HCT116 (cell line): ENCODE data around the gene TFF1. TPM values are rescaled to one million over a fixed set of nuclear protein-coding genes. Genes with fewer than 3 reads are reported as not detected.

Experiments used
- ATAC-seq: fragments of 200-7000 bp; cut with Tn5 transposase; 2 replicates; pipeline ENCODE4 v1.9.1; 2020; ENCODE audit warnings: mild to moderate bottlenecking, moderate library complexity
- BruUV-seq: library from RNA; stranded (reverse); fragments of 400-500 nt; replicated peaks from 2 replicates; lab custom pipeline; 2021; lab: Mats Ljungman, UMichigan
- CTCF ChIA-PET: fragments of 300-600 bp; sonication (Branson Sonifier 250); formaldehyde crosslinking; loops from one replicate; lab custom pipeline; 2021; ENCODE audit warnings: antibody characterized with exemption; lab: Charles Lee
- POLR2A ChIA-PET: fragments of 300-600, 350-600 bp; sonication (Branson Sonifier 250); formaldehyde crosslinking; loops from one replicate; lab custom pipeline; 2021; ENCODE audit warnings: antibody characterized with exemption; lab: Charles Lee
- RAD21 ChIA-PET, 2 experiments: fragments of 300-600 bp; sonication (Branson Sonifier 250); formaldehyde crosslinking; loops; one replicate each; lab custom pipeline; 2023; ENCODE audit warnings: low total read pairs in 2 of 2; ENCODE audit not compliant: uncharacterized antibody in 2 of 2, unreplicated experiment in 2 of 2, low non-redundant PET in 1 of 2; lab: Charles Lee
- DNase-seq: peaks from one replicate; pipeline ENCODE4 v3.0.0-alpha.2; 2010; ENCODE audit warnings: low read depth, low spot score
- H2AFZ ChIP-seq: fragments of 200-600 bp; shearing (Covaris generic), sonication (generic); 2 replicates; pipeline ENCODE4 v1.6.1; 2017; ENCODE audit warnings: low read depth, mixed run types, mixed read lengths, antibody characterized with exemption, low read length; ENCODE audit not compliant: poor library complexity, severe bottlenecking
- H3K27ac ChIP-seq: 2 replicates; pipeline ENCODE4 v1.5.1; 2012; ENCODE audit warnings: low read depth, low read length
- H3K27me3 ChIP-seq: fragments of 200-600 bp; sonication (generic); 2 replicates; pipeline ENCODE4 v1.6.1; 2016; ENCODE audit warnings: mixed run types, low read length, mixed read lengths; ENCODE audit not compliant: insufficient read depth
- H3K36me3 ChIP-seq, 2 experiments: fragments of 200-500 bp in 1 of 2; fragments of 200-600 bp in 1 of 2; sonication (Bioruptor generic) in 1 of 2; sonication (generic) in 1 of 2; 2 replicates each; pipeline versions ENCODE4 v1.5.1 to v1.6.1; 2014 to 2016; ENCODE audit warnings: low read length in 2 of 2, inconsistent platforms in 1 of 2, mixed read lengths in 1 of 2, mixed run types in 1 of 2; ENCODE audit not compliant: insufficient read depth in 2 of 2, control insufficient read depth in 1 of 2
- H3K4me1 ChIP-seq, 2 experiments: fragments of 200-600 bp in 1 of 2; sonication (generic) in 1 of 2; 2 replicates each; pipeline versions ENCODE4 v1.5.1 to v1.6.1; 2012 to 2017; ENCODE audit warnings: low read length in 2 of 2, inconsistent platforms in 1 of 2, mild to moderate bottlenecking in 1 of 2, mixed read lengths in 1 of 2, mixed run types in 1 of 2, moderate library complexity in 1 of 2; ENCODE audit not compliant: insufficient read depth in 2 of 2, control insufficient read depth in 1 of 2
- H3K4me2 ChIP-seq: fragments of 200-600 bp; sonication (generic); 2 replicates; pipeline ENCODE4 v1.6.1; 2017; ENCODE audit warnings: mixed run types, low read length, mixed read lengths
- H3K4me3 ChIP-seq, 2 experiments: fragments of 200-600 bp in 1 of 2; sonication (generic) in 1 of 2; replicated peaks in 1 of 2; 2 replicates each; pipeline ENCODE4 v1.5.1; 2011 to 2016; ENCODE audit warnings: low read length in 2 of 2, control low read depth in 1 of 2, low read depth in 1 of 2, mild to moderate bottlenecking in 1 of 2, mixed read lengths in 1 of 2, mixed run types in 1 of 2
- H3K79me2 ChIP-seq: fragments of 200-600 bp; sonication (generic); 2 replicates; pipeline ENCODE4 v1.6.1; 2017; ENCODE audit warnings: mild to moderate bottlenecking, mixed run types, low read length, moderate library complexity, mixed read lengths; ENCODE audit not compliant: insufficient read depth
- H3K9ac ChIP-seq: fragments of 200-600 bp; sonication (generic); 2 replicates; pipeline ENCODE4 v1.6.1; 2016; ENCODE audit warnings: low read length, mixed read lengths
- H3K9me2 ChIP-seq: fragments of 200-600 bp; sonication (generic), shearing (Covaris generic); 2 replicates; pipeline ENCODE4 v1.6.1; 2017; ENCODE audit warnings: mixed run types, mild to moderate bottlenecking, moderate library complexity; ENCODE audit not compliant: insufficient read depth
- H3K9me3 ChIP-seq, 2 experiments: fragments of 200-500 bp in 1 of 2; fragments of 200-600 bp in 1 of 2; sonication (Bioruptor generic) in 1 of 2; sonication (generic) in 1 of 2; 2 replicates each; pipeline ENCODE4 v1.6.1; 2014 to 2017; ENCODE audit warnings: low read length in 2 of 2, mixed read lengths in 2 of 2, inconsistent platforms in 1 of 2, low read depth in 1 of 2, mild to moderate bottlenecking in 1 of 2, mixed run types in 1 of 2, moderate library complexity in 1 of 2; ENCODE audit not compliant: control insufficient read depth in 1 of 2, insufficient read depth in 1 of 2
- H4K20me1 ChIP-seq: fragments of 200-600 bp; sonication (generic), shearing (Covaris generic); 2 replicates; pipeline ENCODE4 v1.6.1; 2017; ENCODE audit warnings: mixed run types, mild to moderate bottlenecking, moderate library complexity; ENCODE audit not compliant: insufficient read depth
- CBX3 ChIP-seq: IDR thresholded peaks from 2 replicates; pipeline ENCODE4 v1.6.1; 2012; ENCODE audit warnings: low read depth
- EGR1 ChIP-seq: IDR thresholded peaks from 2 replicates; pipeline ENCODE4 v1.6.1; 2012; ENCODE audit warnings: low read depth
- JUND ChIP-seq: IDR thresholded peaks from 2 replicates; pipeline ENCODE4 v1.6.1; 2012
- RAD21 ChIP-seq: IDR thresholded peaks from 2 replicates; pipeline ENCODE4 v1.6.1; 2012; ENCODE audit warnings: low read depth, mild to moderate bottlenecking
- SIN3A ChIP-seq: IDR thresholded peaks from 2 replicates; pipeline ENCODE4 v1.6.1; 2012; ENCODE audit warnings: low read depth
- SRF ChIP-seq: IDR thresholded peaks from 2 replicates; pipeline ENCODE4 v1.6.1; 2012; ENCODE audit warnings: low read depth
- TCF7L2 ChIP-seq: IDR thresholded peaks from 2 replicates; pipeline ENCODE4 v1.7.0; 2011; ENCODE audit warnings: borderline replicate concordance, inconsistent platforms; ENCODE audit not compliant: insufficient read depth, insufficient read length; ENCODE audit errors: extremely low read depth
- YY1 ChIP-seq: IDR thresholded peaks from 2 replicates; pipeline ENCODE4 v1.6.1; 2011; ENCODE audit warnings: low read length, low read depth, moderate library complexity, mild to moderate bottlenecking; ENCODE audit not compliant: insufficient replicate concordance; ENCODE audit errors: extremely low read depth
- ZFX ChIP-seq: fragments of 450-650 bp; IDR thresholded peaks from 2 replicates; pipeline ENCODE4 v1.6.1; 2017
- intact Hi-C: fragments of 100-400 bp; cut with micrococcal nuclease; formaldehyde crosslinking; loops from 2 replicates; pipeline ENCODE4 v1.10.0; 2022
- total RNA-seq: library from RNA; stranded (reverse); gene quantifications from one replicate; pipeline ENCODE4 v1.2.1, GENCODE V29; 2021; ENCODE audit not compliant: unreplicated experiment
- TF ChIP-seq, protein P1 (sequence below): IDR thresholded peaks from 2 replicates; pipeline ENCODE4 v1.6.1; 2012; ENCODE audit warnings: low read depth
- TF ChIP-seq, protein P2 (sequence below): IDR thresholded peaks from 2 replicates; pipeline ENCODE4 v1.6.1; 2011; ENCODE audit warnings: mild to moderate bottlenecking, low read length, moderate library complexity; ENCODE audit not compliant: insufficient replicate concordance; ENCODE audit errors: extremely low read depth
- TF ChIP-seq, protein P3 (sequence below): IDR thresholded peaks from 2 replicates; pipeline ENCODE4 v1.6.1; 2012

The TFF1 gene
- total RNA-seq, 1 experiment from 2014 or later = 0.61 TPM

DNA sequence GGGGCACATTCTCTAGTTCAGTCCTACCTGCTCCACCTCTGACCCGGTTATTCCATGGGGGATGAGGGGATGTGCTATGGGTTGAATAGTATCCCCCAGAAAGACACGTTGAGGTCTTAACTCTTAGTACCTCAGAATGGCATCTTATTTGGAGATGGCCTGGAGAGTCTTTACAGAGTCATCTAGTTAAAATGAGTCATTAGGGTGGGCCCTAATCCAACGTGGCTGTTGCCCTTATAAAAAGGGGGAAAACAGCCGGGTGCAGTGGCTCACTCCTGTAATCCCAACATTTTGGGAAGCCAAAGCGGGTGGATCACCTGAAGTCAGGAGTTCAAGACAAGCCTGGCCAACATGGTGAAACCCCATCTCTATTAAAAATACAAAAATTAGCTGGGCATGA, 23.9 kb upstream of the TFF1 start (continued):
- TF ChIP-seq, protein P1, sequence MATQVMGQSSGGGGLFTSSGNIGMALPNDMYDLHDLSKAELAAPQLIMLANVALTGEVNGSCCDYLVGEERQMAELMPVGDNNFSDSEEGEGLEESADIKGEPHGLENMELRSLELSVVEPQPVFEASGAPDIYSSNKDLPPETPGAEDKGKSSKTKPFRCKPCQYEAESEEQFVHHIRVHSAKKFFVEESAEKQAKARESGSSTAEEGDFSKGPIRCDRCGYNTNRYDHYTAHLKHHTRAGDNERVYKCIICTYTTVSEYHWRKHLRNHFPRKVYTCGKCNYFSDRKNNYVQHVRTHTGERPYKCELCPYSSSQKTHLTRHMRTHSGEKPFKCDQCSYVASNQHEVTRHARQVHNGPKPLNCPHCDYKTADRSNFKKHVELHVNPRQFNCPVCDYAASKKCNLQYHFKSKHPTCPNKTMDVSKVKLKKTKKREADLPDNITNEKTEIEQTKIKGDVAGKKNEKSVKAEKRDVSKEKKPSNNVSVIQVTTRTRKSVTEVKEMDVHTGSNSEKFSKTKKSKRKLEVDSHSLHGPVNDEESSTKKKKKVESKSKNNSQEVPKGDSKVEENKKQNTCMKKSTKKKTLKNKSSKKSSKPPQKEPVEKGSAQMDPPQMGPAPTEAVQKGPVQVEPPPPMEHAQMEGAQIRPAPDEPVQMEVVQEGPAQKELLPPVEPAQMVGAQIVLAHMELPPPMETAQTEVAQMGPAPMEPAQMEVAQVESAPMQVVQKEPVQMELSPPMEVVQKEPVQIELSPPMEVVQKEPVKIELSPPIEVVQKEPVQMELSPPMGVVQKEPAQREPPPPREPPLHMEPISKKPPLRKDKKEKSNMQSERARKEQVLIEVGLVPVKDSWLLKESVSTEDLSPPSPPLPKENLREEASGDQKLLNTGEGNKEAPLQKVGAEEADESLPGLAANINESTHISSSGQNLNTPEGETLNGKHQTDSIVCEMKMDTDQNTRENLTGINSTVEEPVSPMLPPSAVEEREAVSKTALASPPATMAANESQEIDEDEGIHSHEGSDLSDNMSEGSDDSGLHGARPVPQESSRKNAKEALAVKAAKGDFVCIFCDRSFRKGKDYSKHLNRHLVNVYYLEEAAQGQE = no peak
- TF ChIP-seq CBX3 (no peak), JUND (no peak), RAD21 (no peak)

DNA sequence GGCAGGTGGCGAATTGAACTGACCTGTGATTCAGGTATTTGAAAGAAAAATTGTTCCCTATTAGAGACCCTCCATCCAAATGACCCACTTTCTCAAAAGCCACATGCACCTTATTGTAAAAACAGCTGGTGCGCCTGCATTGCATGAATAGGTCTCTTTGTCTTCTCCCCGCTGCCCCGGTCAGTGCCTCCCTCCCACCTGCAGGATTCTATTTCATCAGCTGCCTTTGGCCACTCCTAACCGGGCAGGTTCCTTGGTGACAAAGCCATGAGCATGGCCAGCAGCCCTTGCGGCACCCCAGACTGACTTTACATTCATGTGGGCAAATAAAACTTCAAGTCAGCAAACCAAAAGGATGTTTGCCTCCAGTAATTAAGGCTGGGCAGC, 23.1 kb upstream of the TFF1 start:
- no peak for ATAC-seq
- POLR2A ChIA-PET = no interaction called here
- no peak overlapping the region for H2AFZ ChIP-seq

More for the DNA sequence above, 23.1 kb upstream of the TFF1 start:
- no peak overlapping the region for H3K27ac ChIP-seq
- H3K4me1 ChIP-seq = peaks cover 0 to 3% of the 10 kb centered on the region in 2 experiments; a peak in 1 of 4 replicates
- no peak for DNase-seq
- H4K20me1 ChIP-seq = no peaks in the 10 kb centered on the region
- intact Hi-C loops = loop anchor here (10.0 kb wide), 1 partner anchor 145 kb away; no protein-coding TSS in a partner anchor
- H3K9ac ChIP-seq = no peak overlapping the region
- no peaks in the 10 kb centered on the region for H3K9me2 ChIP-seq
- H3K27me3 ChIP-seq = peaks cover 3% of the 10 kb centered on the region; the same call in 1 of the 2 replicates
- H3K36me3 ChIP-seq = no peaks in the 10 kb centered on the region
- CTCF ChIA-PET = no interaction called here
- no TSS peak for BruUV-seq
- H3K79me2 ChIP-seq = no peaks in the 10 kb centered on the region
- no peak for TF ChIP-seq JUND
- no peak for TF ChIP-seq CBX3
- no peak for TF ChIP-seq SRF
- TF ChIP-seq EGR1 = no peak
- TF ChIP-seq YY1 = no peak
- no peak for TF ChIP-seq SIN3A
- no peak for TF ChIP-seq ZFX
- no peak for TF ChIP-seq TCF7L2
- TF ChIP-seq, protein P1 = no peak
- TF ChIP-seq, protein P2, sequence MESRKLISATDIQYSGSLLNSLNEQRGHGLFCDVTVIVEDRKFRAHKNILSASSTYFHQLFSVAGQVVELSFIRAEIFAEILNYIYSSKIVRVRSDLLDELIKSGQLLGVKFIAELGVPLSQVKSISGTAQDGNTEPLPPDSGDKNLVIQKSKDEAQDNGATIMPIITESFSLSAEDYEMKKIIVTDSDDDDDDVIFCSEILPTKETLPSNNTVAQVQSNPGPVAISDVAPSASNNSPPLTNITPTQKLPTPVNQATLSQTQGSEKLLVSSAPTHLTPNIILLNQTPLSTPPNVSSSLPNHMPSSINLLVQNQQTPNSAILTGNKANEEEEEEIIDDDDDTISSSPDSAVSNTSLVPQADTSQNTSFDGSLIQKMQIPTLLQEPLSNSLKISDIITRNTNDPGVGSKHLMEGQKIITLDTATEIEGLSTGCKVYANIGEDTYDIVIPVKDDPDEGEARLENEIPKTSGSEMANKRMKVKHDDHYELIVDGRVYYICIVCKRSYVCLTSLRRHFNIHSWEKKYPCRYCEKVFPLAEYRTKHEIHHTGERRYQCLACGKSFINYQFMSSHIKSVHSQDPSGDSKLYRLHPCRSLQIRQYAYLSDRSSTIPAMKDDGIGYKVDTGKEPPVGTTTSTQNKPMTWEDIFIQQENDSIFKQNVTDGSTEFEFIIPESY = no peak
- TF ChIP-seq, protein P3, sequence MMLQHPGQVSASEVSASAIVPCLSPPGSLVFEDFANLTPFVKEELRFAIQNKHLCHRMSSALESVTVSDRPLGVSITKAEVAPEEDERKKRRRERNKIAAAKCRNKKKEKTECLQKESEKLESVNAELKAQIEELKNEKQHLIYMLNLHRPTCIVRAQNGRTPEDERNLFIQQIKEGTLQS = no peak
- no peak overlapping the region for H3K4me2 ChIP-seq
- RAD21 ChIA-PET = no interaction called here
- no peaks in the 10 kb centered on the region for H3K9me3 ChIP-seq
- no peak overlapping the region for H3K4me3 ChIP-seq
